Fibroblast of the conjunctiva (primary cell): Measurements from ENCODE around the gene EEF1E1.

Source experiments
- DNase-seq: peaks from one replicate; pipeline ENCODE4 v3.0.0-alpha.2; 2010; ENCODE audit warnings: low read depth

EEF1E1 gene

GRCh38 chr6:8087870-8088754 lies 14.2 kb downstream of the EEF1E1 start:
- DNase-seq: no peak

DNA sequence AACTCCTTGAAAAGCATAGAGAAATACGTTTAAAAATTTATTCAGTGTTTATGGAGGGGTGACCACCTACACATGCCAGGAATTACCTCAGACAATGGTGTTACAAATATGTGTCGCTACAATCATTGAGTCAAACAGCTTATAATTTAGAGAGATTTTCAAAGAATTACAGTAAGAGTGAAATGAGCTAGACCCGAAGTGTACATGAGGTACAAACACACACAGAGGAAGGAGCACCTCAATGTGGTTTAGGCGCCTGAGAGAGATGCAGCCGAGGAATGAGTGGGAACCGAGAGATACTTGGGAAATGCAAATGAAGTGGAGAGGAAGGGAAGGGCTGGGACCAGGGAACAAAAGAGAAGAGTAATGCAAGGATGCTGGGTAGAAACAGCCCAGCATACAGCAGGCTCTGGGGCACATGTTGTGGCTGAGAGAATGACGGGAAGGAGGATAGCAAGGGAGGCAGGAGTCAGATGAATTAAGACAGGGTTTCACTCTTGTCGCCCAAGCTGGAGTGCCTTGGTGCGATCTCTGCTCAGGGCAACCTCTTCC lies 15.5 kb downstream of the EEF1E1 start:
- no peak for DNase-seq

- DNase-seq: peak; percentile 75
Measured at GRCh38 chr6:8085053-8085511, 17.3 kb downstream of the EEF1E1 start.

GRCh38 chr6:8084586-8084985 lies 17.8 kb downstream of the EEF1E1 start:
- no peak for DNase-seq

DNA sequence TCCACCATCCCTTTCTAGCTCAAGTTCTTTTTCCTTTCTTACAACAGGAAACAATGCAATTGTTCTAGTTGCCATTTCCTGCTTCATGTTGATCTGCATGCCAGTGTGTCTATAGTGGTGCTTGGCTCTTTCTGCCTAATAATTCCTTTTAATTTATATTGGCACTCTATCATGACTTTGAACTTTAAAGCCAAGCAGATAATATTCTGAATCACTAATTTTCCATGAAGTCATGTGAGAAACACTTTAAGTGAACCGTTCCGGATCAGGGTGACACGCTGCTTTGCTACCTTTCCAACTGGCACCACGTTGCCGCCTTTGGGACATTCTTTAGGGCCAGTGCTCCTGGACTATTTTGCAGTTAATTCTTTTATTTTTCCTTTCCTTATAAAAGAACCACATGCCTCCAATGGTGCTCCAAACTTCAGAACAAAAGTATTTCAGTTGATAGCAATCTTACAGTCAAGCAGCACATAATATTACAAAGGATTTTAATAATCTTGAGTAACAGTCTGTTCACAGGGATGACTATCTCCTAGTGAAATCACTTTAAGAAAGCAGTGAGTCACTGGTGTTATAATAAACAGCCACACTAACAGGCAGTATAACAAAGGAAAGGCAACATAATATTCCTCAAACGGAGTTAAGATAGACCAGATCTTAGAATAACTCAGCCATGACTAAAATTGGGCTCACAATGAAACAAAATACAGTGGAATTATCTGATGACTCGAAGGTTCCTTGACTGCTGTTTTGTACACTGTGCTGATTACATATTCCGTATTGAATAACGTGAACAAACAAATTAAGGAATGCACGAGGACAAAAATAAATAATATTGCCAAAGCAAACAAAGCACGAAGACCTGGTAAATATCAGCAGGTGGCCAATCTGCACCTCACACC lies 19.1 kb downstream of the EEF1E1 start:
- peak; percentile 68 for DNase-seq

DNA sequence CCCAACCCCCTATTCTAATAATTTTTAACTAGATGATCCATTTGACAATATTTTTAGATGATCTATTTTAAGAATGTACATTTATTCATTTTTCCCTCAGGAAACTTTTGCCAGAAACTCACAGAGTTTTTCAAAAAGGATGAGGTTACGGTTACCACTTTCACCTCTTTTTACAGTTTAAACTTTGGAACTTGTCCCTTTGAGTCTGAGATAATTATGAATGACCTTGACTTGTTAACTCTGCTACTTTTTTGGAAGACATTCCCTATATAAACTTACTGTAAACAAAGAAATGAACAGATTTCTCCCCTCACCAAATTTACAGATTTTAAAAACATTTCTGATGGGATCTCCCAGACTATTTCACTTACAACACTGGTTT lies 19.8 kb downstream of the EEF1E1 start:
- DNase-seq: no peak

DNA sequence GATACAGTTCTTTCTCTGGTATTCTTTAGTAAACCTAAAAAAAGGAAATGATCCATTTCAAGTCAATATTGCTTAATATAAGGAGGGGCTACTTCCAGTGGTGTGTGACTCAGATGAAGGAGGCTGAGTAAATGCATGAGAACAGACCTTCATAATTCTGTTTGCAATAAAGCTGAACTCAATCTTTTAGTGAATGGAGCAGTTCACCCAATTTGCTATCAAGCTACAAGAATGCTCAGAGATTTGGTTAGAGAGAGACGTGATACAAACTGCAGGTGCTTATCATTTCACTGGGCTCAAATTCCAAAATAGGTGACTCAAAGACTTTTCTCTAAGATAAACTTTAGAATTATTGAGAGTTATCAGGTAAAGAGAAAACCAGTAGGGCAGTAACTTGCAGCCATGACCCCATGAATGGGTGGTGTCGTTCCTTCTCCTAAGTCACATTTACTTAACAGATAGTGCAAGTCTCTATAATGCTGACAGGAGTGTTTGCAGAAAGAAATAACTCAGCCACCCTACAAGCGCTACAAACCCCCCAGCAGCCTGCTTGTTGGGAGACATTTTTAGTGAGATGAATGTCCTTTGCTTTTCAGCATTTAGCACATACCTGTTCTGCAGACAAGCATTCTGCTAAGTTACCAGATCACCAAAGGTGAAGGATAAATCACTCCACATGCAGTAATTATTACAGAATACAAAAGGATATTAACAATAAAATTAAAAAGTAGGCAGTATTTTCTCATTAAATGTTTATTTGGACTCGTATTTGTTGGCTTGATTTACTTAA lies 21.8 kb downstream of the EEF1E1 start:
- no peak for DNase-seq

DNA sequence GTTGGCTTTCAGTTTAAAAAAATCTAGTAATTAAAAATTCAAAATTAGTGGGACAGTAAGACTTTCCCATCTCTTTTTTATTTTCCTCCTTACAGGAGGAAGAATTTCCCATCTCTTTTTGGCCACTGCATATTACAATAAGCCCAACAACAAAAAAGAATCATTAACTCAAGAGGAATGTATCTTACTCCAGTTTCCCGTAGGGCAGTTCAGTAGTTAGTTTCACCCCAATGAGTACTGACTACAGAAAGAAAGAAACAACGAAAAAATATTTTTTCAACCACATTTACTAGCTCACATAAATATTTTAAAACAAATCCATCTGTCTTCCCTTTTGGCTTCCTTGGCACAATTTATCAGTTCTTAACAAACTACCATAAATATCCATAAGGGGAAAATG lies 23.2 kb downstream of the EEF1E1 start:
- DNase-seq: no peak

DNA sequence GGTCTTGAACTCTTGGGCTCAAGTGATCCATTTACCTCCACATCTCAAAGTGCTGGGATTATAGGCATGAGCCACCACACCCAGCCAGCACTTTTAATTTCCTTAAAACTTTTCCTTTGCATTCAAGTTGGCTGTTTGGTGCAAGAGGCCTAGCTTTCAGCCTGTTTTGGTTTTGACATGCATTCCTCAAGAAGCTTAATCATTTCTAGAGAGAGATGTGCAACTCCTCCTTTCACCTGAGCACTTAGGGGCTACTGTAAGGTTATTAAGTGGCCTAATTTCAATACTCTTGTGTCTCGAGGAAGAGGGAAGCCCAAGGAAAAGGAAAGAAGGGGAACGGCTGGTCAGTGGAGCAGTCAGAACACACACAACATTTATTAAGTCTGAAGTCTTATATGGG lies 24.4 kb downstream of the EEF1E1 start:
- no peak for DNase-seq

- no peak for DNase-seq
Measured at GRCh38 chr6:8075704-8076103, 26.6 kb downstream of the EEF1E1 start.

DNA sequence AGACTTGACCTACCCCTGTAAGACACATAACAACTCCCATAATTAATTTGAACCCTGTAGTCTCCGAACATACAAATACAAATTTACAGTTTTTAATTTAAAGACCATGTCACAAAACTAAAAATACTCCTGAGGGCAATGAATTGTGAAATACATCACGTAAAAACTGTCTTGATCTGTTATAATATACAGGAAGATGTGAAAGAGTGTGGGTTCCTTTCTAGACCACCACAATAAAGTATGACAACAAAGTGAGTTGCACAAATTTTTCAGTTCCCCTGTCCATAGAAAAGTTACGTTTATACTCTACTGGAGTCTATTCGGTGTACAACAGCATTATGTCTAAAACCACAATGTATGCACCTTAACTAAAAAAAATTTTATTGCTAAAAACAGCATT lies 27.2 kb downstream of the EEF1E1 start:
- no peak for DNase-seq

DNA sequence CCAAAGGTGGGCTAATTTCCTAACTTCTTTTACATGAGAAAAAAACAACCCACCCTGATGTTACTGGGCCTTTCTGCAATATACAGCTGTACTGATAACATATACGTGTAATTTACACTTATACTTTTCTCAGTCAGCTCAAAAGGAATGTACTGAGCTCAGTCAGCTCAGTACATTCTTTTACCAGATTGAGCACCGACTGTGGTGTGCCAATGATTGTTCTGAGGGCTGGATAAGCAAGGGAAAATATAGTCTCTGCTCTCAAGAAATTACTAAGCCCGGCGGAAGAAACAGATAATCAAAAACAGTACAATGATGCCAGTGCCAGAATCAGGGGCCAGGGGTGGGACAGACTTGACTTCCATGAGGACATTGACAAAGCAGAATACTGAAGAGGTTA lies 28.1 kb downstream of the EEF1E1 start:
- DNase-seq: no peak

DNA sequence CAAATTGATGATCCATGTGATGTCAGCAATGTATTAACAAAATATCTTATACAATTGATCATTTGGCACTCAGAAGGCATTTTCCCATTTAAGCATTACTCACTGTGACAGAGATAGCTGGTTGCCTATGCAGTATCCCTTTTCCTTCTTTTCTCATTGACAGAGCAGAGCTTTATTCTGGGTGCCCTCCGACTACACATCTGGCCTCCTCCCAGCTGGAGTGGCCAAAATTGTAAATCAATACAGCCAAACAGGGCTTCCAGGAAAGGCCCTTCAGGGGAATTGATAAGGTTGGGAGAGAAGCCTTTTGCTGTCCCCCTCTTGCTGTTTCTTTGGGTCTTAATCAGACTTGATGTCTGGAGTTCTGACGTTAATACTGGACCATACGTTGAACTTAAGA lies 28.6 kb downstream of the EEF1E1 start:
- DNase-seq: no peak

- DNase-seq: no peak
Measured at GRCh38 chr6:8070718-8071117, 31.6 kb downstream of the EEF1E1 start.

GRCh38 chr6:8069631-8070284 lies 32.6 kb downstream of the EEF1E1 start:
- DNase-seq: no peak

GRCh38 chr6:8069151-8069550 lies 33.2 kb downstream of the EEF1E1 start:
- no peak for DNase-seq

GRCh38 chr6:8066108-8066507 lies 36.2 kb downstream of the EEF1E1 start:
- DNase-seq: no peak

GRCh38 chr6:8065519-8065911 lies 36.8 kb downstream of the EEF1E1 start:
- DNase-seq: no peak

DNA sequence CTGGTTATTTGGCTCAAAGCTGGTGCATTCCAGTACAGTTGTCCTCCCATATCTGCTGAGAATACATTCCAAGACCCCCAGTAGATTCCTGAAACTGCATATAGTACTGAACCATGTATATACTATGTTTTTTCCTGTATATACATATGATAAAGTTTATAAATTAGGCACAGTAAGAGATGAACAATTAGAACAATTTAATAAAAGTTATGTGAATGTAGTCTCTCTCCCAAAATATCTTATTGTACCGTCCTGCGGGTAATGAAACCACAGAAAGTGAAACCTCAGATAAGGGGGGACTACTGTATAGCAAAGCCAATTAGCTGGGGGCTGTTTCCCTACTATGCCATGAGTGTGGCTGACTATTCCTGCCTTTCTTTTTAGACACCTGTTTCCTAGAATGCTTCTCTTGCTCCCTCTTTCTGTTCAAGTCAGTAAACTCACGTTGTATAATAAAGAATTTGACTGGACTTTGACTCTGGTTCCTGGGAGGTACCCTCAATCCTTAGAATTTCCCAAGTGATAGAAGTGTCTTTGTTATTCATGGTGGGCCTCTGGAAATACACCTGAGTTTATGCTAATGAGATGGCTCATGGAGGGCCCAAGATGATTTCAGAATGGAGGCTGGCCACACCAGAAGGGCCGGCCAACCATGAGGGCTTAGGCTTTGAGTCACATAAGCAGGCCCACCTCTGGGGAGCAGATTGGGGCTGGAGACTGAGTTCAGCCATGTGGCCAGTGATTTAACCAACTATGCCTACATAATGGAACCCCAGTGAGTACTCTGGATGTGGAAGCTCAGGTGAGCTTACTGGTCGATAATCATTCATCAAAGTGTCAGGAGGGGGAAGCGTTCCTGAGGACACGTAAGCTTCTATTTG lies 37.5 kb downstream of the EEF1E1 start:
- DNase-seq: no peak
